Measurements from ENCODE around the gene ADARB2. TPM values are rescaled to one million over a fixed set of nuclear protein-coding genes. Genes with fewer than 3 reads are reported as not detected.
A peak's percentile ranks its signal among the peaks of the same experiment; 100 is the strongest.

The ADARB2 gene
- polyA plus RNA-seq, 1 of the 3 experiments (the other 2 are of a cell fraction): not detected

DNA sequence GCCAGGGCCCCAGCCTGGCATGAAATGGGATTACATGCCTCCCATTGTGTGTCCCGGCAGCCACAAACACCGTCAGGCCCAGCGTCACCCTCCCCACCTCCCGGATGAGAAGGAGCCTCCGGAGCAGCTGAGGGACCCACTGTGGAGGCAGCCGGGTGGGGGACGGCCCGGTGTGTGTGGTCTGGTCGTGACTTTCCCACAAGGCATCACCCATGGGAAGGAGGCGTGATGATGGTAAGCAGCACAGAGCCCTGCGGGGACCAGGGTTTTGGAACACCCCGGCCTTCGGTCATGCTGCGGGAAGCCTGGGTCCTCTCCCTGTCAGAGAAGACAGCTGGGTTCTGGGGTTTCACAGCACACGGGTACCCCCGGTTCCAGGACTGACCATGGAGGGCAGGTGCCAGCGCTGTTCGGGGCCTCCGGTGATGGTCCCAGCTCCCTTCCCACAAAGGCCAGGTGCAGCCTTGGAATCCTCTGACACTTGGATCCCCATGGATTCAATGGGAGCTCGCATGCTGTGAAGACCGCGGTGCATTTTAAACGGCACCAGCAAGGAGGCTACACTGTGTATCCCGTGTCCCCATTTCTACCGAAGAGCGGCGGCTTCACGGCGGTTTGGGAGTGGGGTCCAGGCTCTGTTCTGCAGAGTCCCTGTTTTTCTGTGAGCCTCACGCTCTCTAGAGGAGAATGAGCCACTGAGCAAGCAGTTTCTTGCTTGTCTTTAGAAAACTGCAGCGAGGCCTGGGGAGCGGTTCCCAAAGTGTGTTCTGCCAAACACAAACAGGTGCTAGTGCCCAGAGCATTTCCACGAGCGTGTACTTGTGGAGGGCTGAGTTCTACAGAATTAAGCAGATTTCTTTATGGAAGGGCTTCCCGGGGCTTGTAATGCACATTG is 336.0 kb downstream of the ADARB2 start:
- H3K79me2 ChIP-seq (ENCODE audit: insufficient read depth): no peaks in the 10 kb centered on the region
- H3K27ac ChIP-seq (ENCODE audit: low read depth in 2 of 2, low read length in 1 of 2): peak overlapping the region in 1 of 2 experiments; percentile 71; a peak in 2 of 4 replicates
- DNase-seq: peak; percentile 30
- H3K9me2 ChIP-seq: no peaks in the 10 kb centered on the region
- peaks cover 0 to 34% of the 10 kb centered on the region in 2 experiments; a peak in 1 of 4 replicates for H3K4me1 ChIP-seq (ENCODE audit: control insufficient read depth in 1 of 2, insufficient read depth in 2 of 2, low read depth in 1 of 2, low read length in 1 of 2)
- no peak overlapping the region for H3K9ac ChIP-seq
- WGBS (ENCODE audit: low lambda C conversion rate): 62% methylated on average over 14 of the region's 35 CpGs
- H3K4me2 ChIP-seq: no peak overlapping the region
- H3K4me3 ChIP-seq (ENCODE audit: low read depth in 2 of 2, low read length in 1 of 2): no peak overlapping the region
- no peaks in the 10 kb centered on the region for H3F3A ChIP-seq (replicated peaks; ENCODE audit: insufficient read depth)
- no peaks in the 10 kb centered on the region for H3K27me3 ChIP-seq (ENCODE audit: insufficient read depth)
- TF ChIP-seq TAF1 (IDR thresholded peaks at IDR 0.05; ENCODE audit: borderline replicate concordance, low read depth, low read length): no peak
- H3K9me3 ChIP-seq: no peaks in the 10 kb centered on the region
- no peaks in the 10 kb centered on the region for H4K20me1 ChIP-seq (ENCODE audit: insufficient read depth)
- ChIA-PET CTCF (interaction anchor here (1.5 kb wide), 2 partner anchors 19 to 311 kb away, joined by 3 to 5 read pairs; no protein-coding TSS in a partner anchor), POLR2A (no interaction called here)
- no peak overlapping the region for H2AFZ ChIP-seq (ENCODE audit: low read depth)
- no peaks in the 10 kb centered on the region for H3K36me3 ChIP-seq (replicated peaks in 1 of 2; ENCODE audit: control insufficient read depth in 1 of 2, insufficient read depth in 2 of 2, low read length in 1 of 2)

DNA sequence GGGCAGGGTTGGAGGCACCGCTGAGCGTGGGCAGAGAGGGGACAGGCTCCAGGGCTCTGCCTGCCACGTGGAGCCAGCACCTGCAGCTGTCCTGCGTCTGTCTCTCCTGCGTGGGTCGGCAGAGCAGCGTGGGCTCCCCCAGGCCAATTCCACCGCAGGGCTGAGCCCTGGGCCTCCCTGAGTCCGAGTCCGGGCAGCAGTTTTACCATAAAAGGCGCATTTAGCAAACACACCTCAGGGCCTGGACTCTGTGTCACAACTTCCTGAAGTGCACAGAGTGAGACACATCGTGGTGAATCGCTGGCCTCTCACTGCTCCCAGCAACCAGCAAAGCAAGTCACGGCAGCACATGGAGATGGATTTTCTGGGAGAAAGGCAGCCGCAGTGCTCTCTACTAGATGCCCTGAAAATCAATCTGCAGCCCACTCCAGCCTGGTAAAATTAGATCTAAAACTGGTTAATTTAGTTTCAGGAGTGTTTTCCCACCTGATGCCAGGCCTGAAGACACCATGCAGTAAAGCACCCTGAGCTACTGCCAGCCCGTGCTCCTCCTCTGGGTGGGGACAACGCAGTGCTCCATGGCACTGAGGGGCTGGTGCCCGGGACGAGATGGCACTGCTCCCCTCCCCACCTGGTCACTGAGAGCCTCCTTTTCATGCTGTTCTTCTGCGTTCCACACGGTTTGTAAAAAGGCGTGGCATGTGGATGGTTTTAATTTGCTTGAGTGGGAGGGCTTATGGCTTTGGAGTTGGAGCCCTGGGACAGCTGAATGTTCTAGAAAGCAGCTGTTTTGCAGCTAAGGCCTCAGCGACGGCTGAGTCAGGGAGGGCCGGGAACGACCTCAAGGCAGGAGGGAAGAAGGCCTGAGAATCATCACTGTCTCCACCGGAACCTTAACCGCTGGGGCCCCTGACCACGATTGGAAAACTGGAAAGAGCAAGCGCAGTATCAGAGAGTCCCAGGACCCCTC is 336.9 kb downstream of the ADARB2 start:
- Histone ChIP-seq H3F3A (replicated peaks; ENCODE audit: insufficient read depth) (no peaks in the 10 kb centered on the region), H3K9me2 (no peaks in the 10 kb centered on the region), H3K9ac (no peak overlapping the region), H4K20me1 (ENCODE audit: insufficient read depth) (no peaks in the 10 kb centered on the region), H3K4me3 (ENCODE audit: low read depth in 2 of 2, low read length in 1 of 2) (no peak overlapping the region), H3K27me3 (ENCODE audit: insufficient read depth) (no peaks in the 10 kb centered on the region), H2AFZ (ENCODE audit: low read depth) (no peak overlapping the region), H3K9me3 (no peaks in the 10 kb centered on the region), H3K27ac (ENCODE audit: low read depth in 2 of 2, low read length in 1 of 2) (no peak overlapping the region; a peak in 1 of 4 replicates), H3K4me1 (ENCODE audit: control insufficient read depth in 1 of 2, insufficient read depth in 2 of 2, low read depth in 1 of 2, low read length in 1 of 2) (peaks cover 0 to 41% of the 10 kb centered on the region in 2 experiments; a peak in 1 of 4 replicates), H3K36me3 (replicated peaks in 1 of 2; ENCODE audit: control insufficient read depth in 1 of 2, insufficient read depth in 2 of 2, low read length in 1 of 2) (no peaks in the 10 kb centered on the region), H3K4me2 (no peak overlapping the region), H3K79me2 (ENCODE audit: insufficient read depth) (no peaks in the 10 kb centered on the region)
- no peak for DNase-seq
- CTCF ChIA-PET: interaction anchor here (1.5 kb wide), 2 partner anchors 20 to 312 kb away, joined by 3 to 5 read pairs; no protein-coding TSS in a partner anchor
- TF ChIP-seq, protein P1, sequence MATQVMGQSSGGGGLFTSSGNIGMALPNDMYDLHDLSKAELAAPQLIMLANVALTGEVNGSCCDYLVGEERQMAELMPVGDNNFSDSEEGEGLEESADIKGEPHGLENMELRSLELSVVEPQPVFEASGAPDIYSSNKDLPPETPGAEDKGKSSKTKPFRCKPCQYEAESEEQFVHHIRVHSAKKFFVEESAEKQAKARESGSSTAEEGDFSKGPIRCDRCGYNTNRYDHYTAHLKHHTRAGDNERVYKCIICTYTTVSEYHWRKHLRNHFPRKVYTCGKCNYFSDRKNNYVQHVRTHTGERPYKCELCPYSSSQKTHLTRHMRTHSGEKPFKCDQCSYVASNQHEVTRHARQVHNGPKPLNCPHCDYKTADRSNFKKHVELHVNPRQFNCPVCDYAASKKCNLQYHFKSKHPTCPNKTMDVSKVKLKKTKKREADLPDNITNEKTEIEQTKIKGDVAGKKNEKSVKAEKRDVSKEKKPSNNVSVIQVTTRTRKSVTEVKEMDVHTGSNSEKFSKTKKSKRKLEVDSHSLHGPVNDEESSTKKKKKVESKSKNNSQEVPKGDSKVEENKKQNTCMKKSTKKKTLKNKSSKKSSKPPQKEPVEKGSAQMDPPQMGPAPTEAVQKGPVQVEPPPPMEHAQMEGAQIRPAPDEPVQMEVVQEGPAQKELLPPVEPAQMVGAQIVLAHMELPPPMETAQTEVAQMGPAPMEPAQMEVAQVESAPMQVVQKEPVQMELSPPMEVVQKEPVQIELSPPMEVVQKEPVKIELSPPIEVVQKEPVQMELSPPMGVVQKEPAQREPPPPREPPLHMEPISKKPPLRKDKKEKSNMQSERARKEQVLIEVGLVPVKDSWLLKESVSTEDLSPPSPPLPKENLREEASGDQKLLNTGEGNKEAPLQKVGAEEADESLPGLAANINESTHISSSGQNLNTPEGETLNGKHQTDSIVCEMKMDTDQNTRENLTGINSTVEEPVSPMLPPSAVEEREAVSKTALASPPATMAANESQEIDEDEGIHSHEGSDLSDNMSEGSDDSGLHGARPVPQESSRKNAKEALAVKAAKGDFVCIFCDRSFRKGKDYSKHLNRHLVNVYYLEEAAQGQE (IDR thresholded peaks at IDR 0.05; ENCODE audit: low read depth, low read length): no peak
- TF ChIP-seq RFX5 (IDR thresholded peaks at IDR 0.05; ENCODE audit: low read length): no peak
- TF ChIP-seq, protein P2, sequence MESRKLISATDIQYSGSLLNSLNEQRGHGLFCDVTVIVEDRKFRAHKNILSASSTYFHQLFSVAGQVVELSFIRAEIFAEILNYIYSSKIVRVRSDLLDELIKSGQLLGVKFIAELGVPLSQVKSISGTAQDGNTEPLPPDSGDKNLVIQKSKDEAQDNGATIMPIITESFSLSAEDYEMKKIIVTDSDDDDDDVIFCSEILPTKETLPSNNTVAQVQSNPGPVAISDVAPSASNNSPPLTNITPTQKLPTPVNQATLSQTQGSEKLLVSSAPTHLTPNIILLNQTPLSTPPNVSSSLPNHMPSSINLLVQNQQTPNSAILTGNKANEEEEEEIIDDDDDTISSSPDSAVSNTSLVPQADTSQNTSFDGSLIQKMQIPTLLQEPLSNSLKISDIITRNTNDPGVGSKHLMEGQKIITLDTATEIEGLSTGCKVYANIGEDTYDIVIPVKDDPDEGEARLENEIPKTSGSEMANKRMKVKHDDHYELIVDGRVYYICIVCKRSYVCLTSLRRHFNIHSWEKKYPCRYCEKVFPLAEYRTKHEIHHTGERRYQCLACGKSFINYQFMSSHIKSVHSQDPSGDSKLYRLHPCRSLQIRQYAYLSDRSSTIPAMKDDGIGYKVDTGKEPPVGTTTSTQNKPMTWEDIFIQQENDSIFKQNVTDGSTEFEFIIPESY (IDR thresholded peaks at IDR 0.05; ENCODE audit: borderline replicate concordance, low read depth): no peak
- TF ChIP-seq RCOR1 (IDR thresholded peaks at IDR 0.05; ENCODE audit: low read length): no peak
- TF ChIP-seq, protein P3, sequence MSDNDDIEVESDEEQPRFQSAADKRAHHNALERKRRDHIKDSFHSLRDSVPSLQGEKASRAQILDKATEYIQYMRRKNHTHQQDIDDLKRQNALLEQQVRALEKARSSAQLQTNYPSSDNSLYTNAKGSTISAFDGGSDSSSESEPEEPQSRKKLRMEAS (IDR thresholded peaks at IDR 0.05; ENCODE audit: low read depth): no peak
- TF ChIP-seq POLR2AphosphoS5 (IDR thresholded peaks at IDR 0.05; ENCODE audit: low read depth, low read length): no peak
- TF ChIP-seq MXI1 (IDR thresholded peaks at IDR 0.05; ENCODE audit: low read depth, low read length): no peak
- TF ChIP-seq EP300 (IDR thresholded peaks at IDR 0.05; ENCODE audit: borderline replicate concordance in 1 of 2, low read depth in 1 of 2, low read length in 1 of 2): no peak
- TF ChIP-seq EZH2phosphoT487 (IDR thresholded peaks at IDR 0.05; ENCODE audit: borderline replicate concordance, low read depth): no peak
- WGBS (ENCODE audit: low lambda C conversion rate): 51% methylated on average over 24 of the region's 30 CpGs
- POLR2A ChIA-PET: no interaction called here
